ENCODE results near the gene CEND1. TPM values are rescaled to one million over a fixed set of nuclear protein-coding genes. Genes with fewer than 3 reads are reported as not detected.

CEND1 gene
- total RNA-seq, 4 donors from 2014 or later = 0.17 to 2.9 (median 0.58) TPM

DNA sequence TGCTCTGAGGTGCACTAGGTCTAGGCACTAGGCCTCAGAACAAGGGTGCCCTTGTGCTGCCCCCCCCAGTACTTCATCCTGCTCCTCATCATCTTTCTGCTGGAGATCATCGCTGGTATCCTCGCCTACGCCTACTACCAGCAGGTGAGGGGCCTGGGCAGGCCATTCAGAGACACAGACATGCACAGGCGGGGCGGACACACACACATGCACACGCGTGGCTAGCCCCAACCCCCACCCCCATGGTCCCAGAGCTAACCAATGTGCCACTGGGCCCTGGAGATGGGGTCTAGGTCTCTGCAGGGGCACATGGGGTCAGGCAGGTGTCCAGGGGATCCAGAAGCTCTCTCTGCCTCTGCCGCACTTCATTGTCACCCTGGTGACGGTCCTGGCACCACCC lies 46.8 kb upstream of the CEND1 start:
- Histone ChIP-seq H3K4me3 (no peak overlapping the region), H3K27me3 (peaks cover 9% of the 10 kb centered on the region), H3K4me1 (peaks cover 6 to 96% (median 34%) of the 10 kb centered on the region in 3 donors), H3K27ac (peak overlapping the region in 2 of 4 donors; percentile 48 to 89), H3K36me3 (peaks cover 0 to 50% of the 10 kb centered on the region in 2 donors), H3K9me3 (no peaks in the 10 kb centered on the region)
- ATAC-seq = no peak
- TF ChIP-seq POLR2AphosphoS5 (IDR thresholded peaks at IDR 0.05) = no peak
- TF ChIP-seq EP300 (IDR thresholded peaks at IDR 0.05) = no peak
- TF ChIP-seq, protein P1, sequence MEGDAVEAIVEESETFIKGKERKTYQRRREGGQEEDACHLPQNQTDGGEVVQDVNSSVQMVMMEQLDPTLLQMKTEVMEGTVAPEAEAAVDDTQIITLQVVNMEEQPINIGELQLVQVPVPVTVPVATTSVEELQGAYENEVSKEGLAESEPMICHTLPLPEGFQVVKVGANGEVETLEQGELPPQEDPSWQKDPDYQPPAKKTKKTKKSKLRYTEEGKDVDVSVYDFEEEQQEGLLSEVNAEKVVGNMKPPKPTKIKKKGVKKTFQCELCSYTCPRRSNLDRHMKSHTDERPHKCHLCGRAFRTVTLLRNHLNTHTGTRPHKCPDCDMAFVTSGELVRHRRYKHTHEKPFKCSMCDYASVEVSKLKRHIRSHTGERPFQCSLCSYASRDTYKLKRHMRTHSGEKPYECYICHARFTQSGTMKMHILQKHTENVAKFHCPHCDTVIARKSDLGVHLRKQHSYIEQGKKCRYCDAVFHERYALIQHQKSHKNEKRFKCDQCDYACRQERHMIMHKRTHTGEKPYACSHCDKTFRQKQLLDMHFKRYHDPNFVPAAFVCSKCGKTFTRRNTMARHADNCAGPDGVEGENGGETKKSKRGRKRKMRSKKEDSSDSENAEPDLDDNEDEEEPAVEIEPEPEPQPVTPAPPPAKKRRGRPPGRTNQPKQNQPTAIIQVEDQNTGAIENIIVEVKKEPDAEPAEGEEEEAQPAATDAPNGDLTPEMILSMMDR (IDR thresholded peaks at IDR 0.05) = no peak
- TF ChIP-seq POLR2A (IDR thresholded peaks at IDR 0.05) = no peak
- WGBS, 2 donors (ENCODE audit: low coverage in 1 of 2) = no CpG with 5 or more reads among the region's 9 CpGs

DNA sequence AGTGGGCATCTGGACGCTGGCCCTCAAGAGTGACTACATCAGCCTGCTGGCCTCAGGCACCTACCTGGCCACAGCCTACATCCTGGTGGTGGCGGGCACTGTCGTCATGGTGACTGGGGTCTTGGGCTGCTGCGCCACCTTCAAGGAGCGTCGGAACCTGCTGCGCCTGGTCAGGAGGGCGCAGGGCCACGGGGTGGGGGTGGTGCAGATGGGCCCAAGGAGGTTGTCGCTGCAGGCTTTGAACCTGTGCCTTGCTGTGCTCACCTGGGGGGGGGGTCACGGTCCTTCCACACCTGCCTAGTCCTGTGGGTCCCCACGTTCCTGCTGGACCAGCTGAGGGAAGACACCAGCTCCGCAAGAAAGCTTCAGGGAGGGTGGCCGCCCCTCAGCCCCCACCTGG lies 46.4 kb upstream of the CEND1 start:
- peaks cover 6 to 96% (median 31%) of the 10 kb centered on the region in 3 donors for H3K4me1 ChIP-seq
- no peak overlapping the region for H3K4me3 ChIP-seq

DNA sequence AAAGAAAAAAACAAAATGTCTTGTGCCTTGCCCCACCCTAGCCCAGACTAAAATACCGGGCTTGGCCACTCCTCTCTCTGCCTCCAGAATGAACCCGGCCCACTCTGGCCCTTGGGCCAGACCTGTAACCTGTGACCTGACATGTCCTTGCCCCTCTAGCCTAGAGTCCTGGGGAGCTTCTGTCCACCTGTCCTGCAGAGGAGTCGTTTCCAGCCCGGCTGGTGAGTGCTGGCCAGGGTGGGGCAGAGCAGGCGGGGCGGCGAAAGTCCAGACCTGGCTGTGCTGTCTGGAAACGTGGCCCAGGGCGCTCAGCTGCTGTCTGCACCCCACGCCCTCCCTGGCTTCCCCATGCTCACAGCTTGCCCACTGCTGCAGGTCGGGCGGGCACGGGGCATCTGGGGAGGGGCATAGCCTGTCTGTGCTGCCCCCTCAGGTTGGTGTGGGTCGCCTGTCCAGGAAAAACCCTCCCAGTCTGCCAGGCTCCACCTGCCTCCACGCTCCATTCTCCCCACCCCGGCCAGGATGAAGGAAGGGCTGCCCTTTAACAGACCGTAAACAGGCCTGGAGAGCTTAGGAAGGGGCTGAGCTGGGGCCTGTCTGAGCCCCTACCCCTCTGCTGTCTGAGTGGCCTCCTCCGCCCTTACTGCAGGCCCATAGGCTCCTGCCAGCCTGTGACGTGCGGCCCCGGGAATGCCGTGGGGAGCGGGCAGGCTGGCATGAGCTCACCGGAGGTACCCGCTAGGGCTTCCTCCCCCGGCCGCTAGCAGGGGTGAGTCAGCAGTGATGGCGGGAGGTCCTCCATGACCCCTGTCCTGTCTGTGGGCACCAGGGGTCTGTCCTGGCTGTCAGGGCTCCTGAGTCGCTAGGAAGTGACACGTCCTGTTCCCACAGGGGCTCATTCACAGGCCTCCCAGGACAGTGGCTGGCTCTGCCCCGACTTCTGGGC lies 44.8 kb upstream of the CEND1 start:
- H3K27ac ChIP-seq = peak overlapping the region; percentile 66 to 89 (median 84)
- no peaks in the 10 kb centered on the region for H3K9me3 ChIP-seq
- ATAC-seq = peak; percentile 64
- peaks cover 0 to 39% of the 10 kb centered on the region in 2 donors for H3K36me3 ChIP-seq
- peaks cover 29% of the 10 kb centered on the region for H3K27me3 ChIP-seq
- TF ChIP-seq POLR2AphosphoS5 (IDR thresholded peaks at IDR 0.05) = peak; percentile 94
- TF ChIP-seq POLR2A (IDR thresholded peaks at IDR 0.05) = peak; percentile 10 to 21
- TF ChIP-seq EP300 (IDR thresholded peaks at IDR 0.05) = no peak
- TF ChIP-seq, protein P1 (IDR thresholded peaks at IDR 0.05) = peak in 2 of 4 experiments; percentile 4 to 34
- H3K4me1 ChIP-seq = peaks cover 0 to 96% (median 36%) of the 10 kb centered on the region in 3 donors
- peak overlapping the region; percentile 0 to 87 for H3K4me3 ChIP-seq
- 15 to 22% methylated on average over 6 to 10 of the region's 31 CpGs for WGBS, 2 donors (ENCODE audit: low coverage in 1 of 2)

More for the DNA sequence above, 46.4 kb upstream of the CEND1 start:
- peaks cover 13% of the 10 kb centered on the region for H3K27me3 ChIP-seq
- H3K9me3 ChIP-seq = no peaks in the 10 kb centered on the region
- no peak for ATAC-seq
- H3K27ac ChIP-seq = peak overlapping the region in 3 of 4 donors; percentile 48 to 89 (median 56)
- no CpG with 5 or more reads among the region's 14 CpGs for WGBS, 2 donors (ENCODE audit: low coverage in 1 of 2)
- peaks cover 0 to 50% of the 10 kb centered on the region in 2 donors for H3K36me3 ChIP-seq
- TF ChIP-seq POLR2A (IDR thresholded peaks at IDR 0.05) = no peak
- no peak for TF ChIP-seq EP300 (IDR thresholded peaks at IDR 0.05)
- no peak for TF ChIP-seq POLR2AphosphoS5 (IDR thresholded peaks at IDR 0.05)
- TF ChIP-seq, protein P1 (IDR thresholded peaks at IDR 0.05) = no peak

DNA sequence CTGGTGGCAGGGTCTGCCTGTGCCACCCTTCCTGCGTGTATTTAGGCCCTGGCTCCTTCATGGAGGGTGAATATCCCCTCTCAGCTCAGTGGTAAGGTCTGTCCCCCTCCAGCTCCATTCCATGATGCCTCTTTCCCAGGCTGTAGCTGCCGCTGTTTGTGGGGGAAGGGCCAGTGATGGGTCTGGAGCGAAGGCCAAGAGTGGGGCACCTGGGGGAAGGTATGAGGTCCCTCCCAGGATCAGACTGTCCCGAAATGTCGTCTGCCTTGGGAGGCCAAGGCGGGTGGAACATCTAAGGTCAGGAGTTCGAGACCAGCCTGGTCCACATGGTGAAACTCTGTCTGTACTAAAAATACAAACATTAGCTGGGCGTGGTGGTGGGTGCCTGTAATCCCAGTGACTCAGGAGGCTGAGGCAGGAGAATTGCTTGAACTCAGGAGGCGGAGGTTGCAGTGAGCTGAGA lies 44.0 kb upstream of the CEND1 start:
- Histone ChIP-seq H3K9me3 (no peaks in the 10 kb centered on the region), H3K27me3 (peaks cover 37% of the 10 kb centered on the region), H3K4me3 (peak overlapping the region; percentile 73 to 87), H3K4me1 (peaks cover 0 to 96% (median 43%) of the 10 kb centered on the region in 3 donors), H3K36me3 (peaks cover 0 to 31% of the 10 kb centered on the region in 2 donors), H3K27ac (peak overlapping the region; percentile 66 to 89 (median 84))
- ATAC-seq = no peak
- WGBS, 2 donors (ENCODE audit: low coverage in 1 of 2) = 21 to 43% methylated on average over 2 of the region's 9 CpGs
- no peak for TF ChIP-seq POLR2A (IDR thresholded peaks at IDR 0.05)
- TF ChIP-seq, protein P1 (IDR thresholded peaks at IDR 0.05) = no peak
- TF ChIP-seq POLR2AphosphoS5 (IDR thresholded peaks at IDR 0.05) = no peak
- TF ChIP-seq EP300 (IDR thresholded peaks at IDR 0.05) = no peak

Measured in gastroesophageal sphincter (tissue), 4 donors.